ENCODE data around the gene AVP. TPM values are rescaled to one million over a fixed set of nuclear protein-coding genes. Genes with fewer than 3 reads are reported as not detected.

Gene AVP
- total and polyA plus RNA-seq, 2 of the 13 experiments (the other 11 are each of a cell fraction or from before 2014, with no cell fraction given), result 0.12 TPM; not detected in 1

GRCh38 chr20:3103369-3104032, 19.0 kb upstream of the AVP start (continued):
- no peak for TF ChIP-seq HNRNPK (IDR thresholded peaks at IDR 0.05; ENCODE audit: low read depth, low read length, poor library complexity, severe bottlenecking)
- TF ChIP-seq SP5 (CRISPR knock-in tag; IDR thresholded peaks at IDR 0.05; ENCODE audit: borderline replicate concordance, low read depth), result peak; percentile 57; the same call in 1 of the 2 replicates
- TF ChIP-seq ZNF343 (CRISPR knock-in tag; IDR thresholded peaks at IDR 0.05), result peak; percentile 76; the same call in 1 of the 2 replicates
- no peak for TF ChIP-seq KDM2A (CRISPR knock-in tag; IDR thresholded peaks at IDR 0.05; ENCODE audit: borderline replicate concordance, low read depth)
- TF ChIP-seq NFKBIZ (CRISPR knock-in tag; IDR thresholded peaks at IDR 0.05), result peak; percentile 75
- TF ChIP-seq SSRP1 (CRISPR knock-in tag; IDR thresholded peaks at IDR 0.05), result no peak
- peak; percentile 86; the same call in 1 of the 2 replicates for TF ChIP-seq ZNF556 (CRISPR knock-in tag; IDR thresholded peaks at IDR 0.05; ENCODE audit: borderline replicate concordance)
- TF ChIP-seq FOSL2 (CRISPR knock-in tag; IDR thresholded peaks at IDR 0.05), result peak; percentile 99
- TF ChIP-seq IRF2 (CRISPR knock-in tag; IDR thresholded peaks at IDR 0.05), result peak; percentile 81; the same call in 1 of the 2 replicates
- TF ChIP-seq SOX5 (CRISPR knock-in tag; IDR thresholded peaks at IDR 0.05; ENCODE audit: borderline replicate concordance), result peak; percentile 95
- peak; percentile 28; the same call in 1 of the 2 replicates for TF ChIP-seq MIER2 (CRISPR knock-in tag; IDR thresholded peaks at IDR 0.05)
- TF ChIP-seq GPBP1L1 (CRISPR knock-in tag; IDR thresholded peaks at IDR 0.05), result no peak

Data from HepG2 (cell line).